Mesodermal cell (in vitro differentiated cells): ENCODE results near the gene GXYLT2.

Experiments used
- H3K27ac ChIP-seq: 2 replicates; pipeline ENCODE4 v1.7.0; 2013; ENCODE audit warnings: mild to moderate bottlenecking, low read depth, low read length, moderate library complexity; ENCODE audit not compliant: severe bottlenecking
- H3K36me3 ChIP-seq: 2 replicates; pipeline ENCODE4 v1.7.1; 2013; ENCODE audit warnings: mild to moderate bottlenecking, low read length, moderate library complexity; ENCODE audit not compliant: control insufficient read depth, insufficient read depth
- H3K4me1 ChIP-seq: one replicate; pipeline ENCODE4 v1.7.1; 2013; ENCODE audit warnings: mild to moderate bottlenecking, low read length; ENCODE audit not compliant: insufficient read depth, control insufficient read depth, poor library complexity, severe bottlenecking
- H3K4me3 ChIP-seq: 2 replicates; pipeline ENCODE4 v1.7.0; 2013; ENCODE audit warnings: low read length, control low read depth, mild to moderate bottlenecking; ENCODE audit not compliant: insufficient read depth, poor library complexity, severe bottlenecking; ENCODE audit errors: extremely low read depth
- H3K9me3 ChIP-seq: 2 replicates; pipeline ENCODE4 v1.7.1; 2013; ENCODE audit warnings: mild to moderate bottlenecking, low read length, moderate library complexity; ENCODE audit not compliant: control insufficient read depth
- WGBS, 2 experiments: methylation state at CpG; one replicate each; pipeline ENCODE4 v1.1.5; 2013; ENCODE audit warnings: missing lambda C conversion rate in 2 of 2; ENCODE audit not compliant: insufficient coverage in 2 of 2; 5-methylcytosine and 5-hydroxymethylcytosine counted together

The GXYLT2 gene

GRCh38 chr3:72973786-72974185 lies 85.9 kb downstream of the GXYLT2 start:
- H3K36me3 ChIP-seq, result peaks cover 11% of the 10 kb centered on the region
- no CpG with 5 or more reads among the region's 2 CpGs for WGBS, 2 experiments
- H3K4me3 ChIP-seq, result no peak overlapping the region
- no peaks in the 10 kb centered on the region for H3K9me3 ChIP-seq
- no peak overlapping the region for H3K27ac ChIP-seq
- peaks cover 4% of the 10 kb centered on the region for H3K4me1 ChIP-seq

GRCh38 chr3:72974956-72975355 lies 87.1 kb downstream of the GXYLT2 start:
- WGBS, 2 experiments, result 95 to 100% methylated on average over 2 to 3 of the region's 4 CpGs
- Histone ChIP-seq H3K4me1 (peaks cover 4% of the 10 kb centered on the region), H3K9me3 (no peaks in the 10 kb centered on the region), H3K36me3 (peaks cover 7% of the 10 kb centered on the region), H3K4me3 (no peak overlapping the region), H3K27ac (no peak overlapping the region)

- no CpG with 5 or more reads among the region's 1 CpG for WGBS, 2 experiments
Observed at GRCh38 chr3:72976281-72976741, 88.5 kb downstream of the GXYLT2 start.

GRCh38 chr3:72977060-72977808 lies 89.4 kb downstream of the GXYLT2 start:
- no peak overlapping the region for H3K27ac ChIP-seq
- H3K9me3 ChIP-seq, result no peaks in the 10 kb centered on the region
- WGBS, 2 experiments, result 100% methylated on average over 2 of the region's 5 CpGs; no CpG with 5 or more reads in 1 of the 2 experiments
- H3K4me1 ChIP-seq, result peaks cover 4% of the 10 kb centered on the region
- H3K36me3 ChIP-seq, result peaks cover 7% of the 10 kb centered on the region
- H3K4me3 ChIP-seq, result no peak overlapping the region

More at GRCh38 chr3:72976281-72976741, 88.5 kb downstream of the GXYLT2 start:
- Histone ChIP-seq H3K4me3 (no peak overlapping the region), H3K9me3 (no peaks in the 10 kb centered on the region), H3K36me3 (peaks cover 7% of the 10 kb centered on the region), H3K27ac (no peak overlapping the region), H3K4me1 (peaks cover 4% of the 10 kb centered on the region)

GRCh38 chr3:72982609-72983366 lies 94.9 kb downstream of the GXYLT2 start:
- Histone ChIP-seq H3K36me3 (no peaks in the 10 kb centered on the region), H3K4me3 (no peak overlapping the region), H3K4me1 (no peaks in the 10 kb centered on the region), H3K27ac (no peak overlapping the region), H3K9me3 (peaks cover 7% of the 10 kb centered on the region)
- 94 to 97% methylated on average over 2 to 3 of the region's 3 CpGs for WGBS, 2 experiments

GRCh38 chr3:72985576-72985975 lies 97.7 kb downstream of the GXYLT2 start:
- H3K27ac ChIP-seq, result no peak overlapping the region
- no CpG with 5 or more reads among the region's 1 CpG for WGBS, 2 experiments
- H3K4me1 ChIP-seq, result no peaks in the 10 kb centered on the region
- peaks cover 7% of the 10 kb centered on the region for H3K9me3 ChIP-seq
- no peak overlapping the region for H3K4me3 ChIP-seq
- H3K36me3 ChIP-seq, result no peaks in the 10 kb centered on the region

GRCh38 chr3:72990701-72991395 lies 103.0 kb downstream of the GXYLT2 start:
- 89 to 96% methylated on average over 1 to 2 of the region's 5 CpGs for WGBS, 2 experiments
- H3K4me3 ChIP-seq, result no peak overlapping the region
- H3K4me1 ChIP-seq, result no peaks in the 10 kb centered on the region
- no peaks in the 10 kb centered on the region for H3K9me3 ChIP-seq
- H3K27ac ChIP-seq, result no peak overlapping the region
- no peaks in the 10 kb centered on the region for H3K36me3 ChIP-seq

GRCh38 chr3:72991522-72991921 lies 103.7 kb downstream of the GXYLT2 start:
- WGBS, 2 experiments, result 93 to 100% methylated on average over 2 of the region's 2 CpGs
- Histone ChIP-seq H3K36me3 (no peaks in the 10 kb centered on the region), H3K4me1 (no peaks in the 10 kb centered on the region), H3K4me3 (no peak overlapping the region), H3K9me3 (no peaks in the 10 kb centered on the region), H3K27ac (no peak overlapping the region)

- H3K27ac ChIP-seq, result no peak overlapping the region
- H3K9me3 ChIP-seq, result no peaks in the 10 kb centered on the region
- H3K4me3 ChIP-seq, result no peak overlapping the region
- no peaks in the 10 kb centered on the region for H3K36me3 ChIP-seq
- no peaks in the 10 kb centered on the region for H3K4me1 ChIP-seq
- 81 to 98% methylated on average over 5 to 6 of the region's 6 CpGs for whole genome bisulfite sequencing, 2 experiments
Observed at GRCh38 chr3:72993391-72993790, 105.5 kb downstream of the GXYLT2 start.

- Histone ChIP-seq H3K36me3 (peaks cover 19% of the 10 kb centered on the region), H3K4me3 (no peak overlapping the region), H3K9me3 (no peaks in the 10 kb centered on the region), H3K4me1 (peaks cover under 1% of the 10 kb centered on the region), H3K27ac (no peak overlapping the region)
- WGBS, 2 experiments, result 91 to 98% methylated on average over 5 to 6 of the region's 10 CpGs
Observed at GRCh38 chr3:72995337-72995736, 107.5 kb downstream of the GXYLT2 start.
